ENCODE results near the gene NTN5.

DNA sequence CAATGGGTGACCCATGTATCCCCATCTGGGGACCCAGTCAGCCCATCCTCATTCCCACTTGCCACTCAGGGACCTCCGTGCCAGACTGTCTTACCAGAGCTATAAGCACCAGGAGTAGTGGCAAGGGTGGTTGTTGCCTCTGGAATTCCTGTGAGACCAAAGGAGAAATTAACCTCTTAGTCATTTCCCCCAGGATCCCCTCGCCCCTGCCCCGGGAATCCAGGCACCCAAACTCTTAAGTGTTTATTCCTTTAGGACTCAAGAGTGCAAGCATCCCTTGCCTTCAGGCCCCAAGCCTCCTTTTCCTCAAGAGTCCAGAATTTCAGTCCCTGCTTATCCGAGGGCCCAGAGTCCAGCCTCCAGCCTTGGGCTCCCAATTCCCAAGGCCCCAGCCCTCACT is 9.2 kb downstream of the NTN5 start:
- TF ChIP-seq, protein P1, sequence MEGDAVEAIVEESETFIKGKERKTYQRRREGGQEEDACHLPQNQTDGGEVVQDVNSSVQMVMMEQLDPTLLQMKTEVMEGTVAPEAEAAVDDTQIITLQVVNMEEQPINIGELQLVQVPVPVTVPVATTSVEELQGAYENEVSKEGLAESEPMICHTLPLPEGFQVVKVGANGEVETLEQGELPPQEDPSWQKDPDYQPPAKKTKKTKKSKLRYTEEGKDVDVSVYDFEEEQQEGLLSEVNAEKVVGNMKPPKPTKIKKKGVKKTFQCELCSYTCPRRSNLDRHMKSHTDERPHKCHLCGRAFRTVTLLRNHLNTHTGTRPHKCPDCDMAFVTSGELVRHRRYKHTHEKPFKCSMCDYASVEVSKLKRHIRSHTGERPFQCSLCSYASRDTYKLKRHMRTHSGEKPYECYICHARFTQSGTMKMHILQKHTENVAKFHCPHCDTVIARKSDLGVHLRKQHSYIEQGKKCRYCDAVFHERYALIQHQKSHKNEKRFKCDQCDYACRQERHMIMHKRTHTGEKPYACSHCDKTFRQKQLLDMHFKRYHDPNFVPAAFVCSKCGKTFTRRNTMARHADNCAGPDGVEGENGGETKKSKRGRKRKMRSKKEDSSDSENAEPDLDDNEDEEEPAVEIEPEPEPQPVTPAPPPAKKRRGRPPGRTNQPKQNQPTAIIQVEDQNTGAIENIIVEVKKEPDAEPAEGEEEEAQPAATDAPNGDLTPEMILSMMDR (IDR thresholded peaks at IDR 0.05; ENCODE audit: low read length), result no peak
- no peak for TF ChIP-seq EZH2 (IDR thresholded peaks at IDR 0.05; ENCODE audit: borderline replicate concordance, low read length)
